Smooth muscle cell (in vitro differentiated cells): Measurements from ENCODE around the gene MED26. TPM values are rescaled to one million over a fixed set of nuclear protein-coding genes. Genes with fewer than 3 reads are reported as not detected.
"Not testable (repeated sequence)": the region's sequence is repeated elsewhere in the genome, so short reads cannot be mapped to it uniquely, and the experiment has no call there.

ENCODE experiments used
- DNase-seq: peaks from one replicate; lab custom pipeline; 2025; ENCODE audit not compliant: unreplicated experiment; lab: John Stamatoyannopoulos, UW
- H2AFZ ChIP-seq: fragments of 200-600 bp; sonication (generic); 2 replicates; pipeline ENCODE4 v1.6.0; 2016; ENCODE audit warnings: antibody characterized with exemption, low read depth, mild to moderate bottlenecking
- H3F3A ChIP-seq: fragments of 200-600 bp; sonication (generic); 2 replicates; pipeline ENCODE4 v1.6.0; 2017; ENCODE audit warnings: antibody characterized with exemption, low read depth
- H3K27ac ChIP-seq: fragments of 200-600 bp; sonication (generic); 2 replicates; pipeline ENCODE4 v1.5.1; 2016; ENCODE audit warnings: low read depth, mild to moderate bottlenecking
- H3K27me3 ChIP-seq: fragments of 200-600 bp; sonication (generic); 2 replicates; pipeline ENCODE4 v1.6.1; 2016; ENCODE audit warnings: low read depth, mild to moderate bottlenecking
- H3K36me3 ChIP-seq: fragments of 200-600 bp; sonication (generic); 2 replicates; pipeline ENCODE4 v1.5.1; 2016; ENCODE audit warnings: low read depth
- H3K4me1 ChIP-seq: fragments of 200-600 bp; sonication (generic); 2 replicates; pipeline ENCODE4 v1.5.1; 2016; ENCODE audit warnings: low read depth
- H3K4me2 ChIP-seq: fragments of 200-600 bp; sonication (generic); 2 replicates; pipeline ENCODE4 v1.6.0; 2016; ENCODE audit warnings: mild to moderate bottlenecking
- H3K4me3 ChIP-seq: fragments of 200-600 bp; sonication (generic); 2 replicates; pipeline ENCODE4 v1.5.1; 2016; ENCODE audit warnings: mild to moderate bottlenecking
- H3K79me2 ChIP-seq: fragments of 200-600 bp; sonication (generic); 2 replicates; pipeline ENCODE4 v1.6.0; 2016; ENCODE audit warnings: low read depth, mild to moderate bottlenecking
- H3K9ac ChIP-seq: fragments of 200-600 bp; sonication (generic); 2 replicates; pipeline ENCODE4 v1.6.0; 2016; ENCODE audit warnings: low read depth
- H3K9me3 ChIP-seq: fragments of 200-600 bp; sonication (generic); replicated peaks from 2 replicates; pipeline ENCODE4 v1.5.1; 2016; ENCODE audit warnings: low read depth
- H4K20me1 ChIP-seq: fragments of 200-600 bp; sonication (generic); 2 replicates; pipeline ENCODE4 v1.6.0; 2016; ENCODE audit warnings: low read depth
- WGBS: methylation state at CpG from one replicate; pipeline ENCODE4 v1.1.7; 2016; ENCODE audit warnings: low lambda C conversion rate; 5-methylcytosine and 5-hydroxymethylcytosine counted together
- polyA plus RNA-seq: library from polyadenylated mRNA; unstranded; fragments of >200 nt; fragmentation: Nextera tagmentation; extraction: Ambion mirVana; gene quantifications from 2 replicates; pipeline ENCODE4 v1.2.1, GENCODE V29; 2016
- total RNA-seq: library from RNA; depleted of rRNA; stranded (reverse); fragments of >200 nt; gene quantifications from 2 replicates; pipeline ENCODE4 v1.2.3, GENCODE V29; 2014
- TF ChIP-seq, protein P1 (sequence below): fragments of 200-600 bp; sonication (generic); IDR thresholded peaks from 2 replicates; pipeline ENCODE4 v1.5.1; 2017; ENCODE audit warnings: borderline replicate concordance, mild to moderate bottlenecking, antibody characterized with exemption; ENCODE audit not compliant: insufficient read depth, poor library complexity, severe bottlenecking

Gene MED26
- total and polyA plus RNA-seq, 2 experiments from 2014 or later = 6.3 to 9.6 TPM

GRCh38 chr19:16562608-16563025 lies 65.4 kb downstream of the MED26 start:
- no peak overlapping the region for H3K4me3 ChIP-seq
- no peaks in the 10 kb centered on the region for H3K79me2 ChIP-seq
- no peaks in the 10 kb centered on the region for H3K4me1 ChIP-seq
- H3K9ac ChIP-seq = no peak overlapping the region
- H3K27ac ChIP-seq = no peak overlapping the region
- H3F3A ChIP-seq = no peaks in the 10 kb centered on the region
- peaks cover 7% of the 10 kb centered on the region for H4K20me1 ChIP-seq
- H3K36me3 ChIP-seq = peaks cover 17% of the 10 kb centered on the region
- H2AFZ ChIP-seq = no peak overlapping the region
- no peak for DNase-seq
- 97% methylated on average over 6 of the region's 6 CpGs for WGBS
- no peak overlapping the region for H3K4me2 ChIP-seq
- H3K27me3 ChIP-seq = no peaks in the 10 kb centered on the region
- H3K9me3 ChIP-seq = no peaks in the 10 kb centered on the region
- TF ChIP-seq, protein P1, sequence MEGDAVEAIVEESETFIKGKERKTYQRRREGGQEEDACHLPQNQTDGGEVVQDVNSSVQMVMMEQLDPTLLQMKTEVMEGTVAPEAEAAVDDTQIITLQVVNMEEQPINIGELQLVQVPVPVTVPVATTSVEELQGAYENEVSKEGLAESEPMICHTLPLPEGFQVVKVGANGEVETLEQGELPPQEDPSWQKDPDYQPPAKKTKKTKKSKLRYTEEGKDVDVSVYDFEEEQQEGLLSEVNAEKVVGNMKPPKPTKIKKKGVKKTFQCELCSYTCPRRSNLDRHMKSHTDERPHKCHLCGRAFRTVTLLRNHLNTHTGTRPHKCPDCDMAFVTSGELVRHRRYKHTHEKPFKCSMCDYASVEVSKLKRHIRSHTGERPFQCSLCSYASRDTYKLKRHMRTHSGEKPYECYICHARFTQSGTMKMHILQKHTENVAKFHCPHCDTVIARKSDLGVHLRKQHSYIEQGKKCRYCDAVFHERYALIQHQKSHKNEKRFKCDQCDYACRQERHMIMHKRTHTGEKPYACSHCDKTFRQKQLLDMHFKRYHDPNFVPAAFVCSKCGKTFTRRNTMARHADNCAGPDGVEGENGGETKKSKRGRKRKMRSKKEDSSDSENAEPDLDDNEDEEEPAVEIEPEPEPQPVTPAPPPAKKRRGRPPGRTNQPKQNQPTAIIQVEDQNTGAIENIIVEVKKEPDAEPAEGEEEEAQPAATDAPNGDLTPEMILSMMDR = no peak

DNA sequence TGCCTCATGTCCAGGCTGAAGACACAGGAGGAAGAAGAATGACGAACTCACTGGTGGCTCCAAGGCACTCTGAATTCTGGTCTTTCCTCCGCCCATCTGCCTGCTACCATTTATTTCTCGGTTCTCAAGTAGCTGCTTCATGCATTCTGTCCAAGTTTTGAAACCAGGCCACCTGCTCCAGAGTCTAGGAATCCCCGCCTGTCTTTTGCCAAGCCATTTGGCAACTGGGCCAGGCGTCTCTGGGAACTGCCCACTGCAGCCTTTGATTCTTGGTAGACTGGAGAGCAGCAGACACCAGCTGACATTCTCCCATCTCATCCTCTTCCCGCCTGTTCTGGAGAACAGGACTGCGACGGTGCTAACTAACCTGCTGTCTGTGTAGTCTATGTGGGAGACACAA lies 66.6 kb downstream of the MED26 start:
- Histone ChIP-seq H3K9ac (no peak overlapping the region), H3K4me2 (no peak overlapping the region), H3K27ac (no peak overlapping the region), H4K20me1 (peaks cover 7% of the 10 kb centered on the region), H3K36me3 (peaks cover 12% of the 10 kb centered on the region), H3K27me3 (no peaks in the 10 kb centered on the region), H3K79me2 (no peaks in the 10 kb centered on the region), H3K4me1 (no peaks in the 10 kb centered on the region), H2AFZ (no peak overlapping the region), H3K4me3 (no peak overlapping the region), H3K9me3 (no peaks in the 10 kb centered on the region), H3F3A (no peaks in the 10 kb centered on the region)
- TF ChIP-seq, protein P1 = no peak
- 97% methylated on average over 8 of the region's 8 CpGs for WGBS
- DNase-seq = no peak

GRCh38 chr19:16559780-16560276 lies 68.2 kb downstream of the MED26 start:
- H3K36me3 ChIP-seq = peaks cover 7% of the 10 kb centered on the region
- no peaks in the 10 kb centered on the region for H3K79me2 ChIP-seq
- no peak overlapping the region for H3K27ac ChIP-seq
- no peaks in the 10 kb centered on the region for H3K4me1 ChIP-seq
- TF ChIP-seq, protein P1 = no peak
- H3K4me3 ChIP-seq = no peak overlapping the region
- no peaks in the 10 kb centered on the region for H3F3A ChIP-seq
- no peaks in the 10 kb centered on the region for H3K27me3 ChIP-seq
- DNase-seq = no peak
- H3K4me2 ChIP-seq = no peak overlapping the region
- H4K20me1 ChIP-seq = peaks cover 5% of the 10 kb centered on the region
- 86% methylated on average over 10 of the region's 10 CpGs for WGBS
- H2AFZ ChIP-seq = no peak overlapping the region
- no peak overlapping the region for H3K9ac ChIP-seq
- H3K9me3 ChIP-seq = no peaks in the 10 kb centered on the region

GRCh38 chr19:16554776-16555175 lies 73.2 kb downstream of the MED26 start:
- Histone ChIP-seq H3K4me1 (no peaks in the 10 kb centered on the region), H3K27me3 (no peaks in the 10 kb centered on the region), H3K79me2 (no peaks in the 10 kb centered on the region), H3K27ac (no peak overlapping the region), H2AFZ (no peak overlapping the region), H3F3A (peaks cover 4% of the 10 kb centered on the region), H3K4me2 (no peak overlapping the region), H3K9ac (no peak overlapping the region), H3K9me3 (no peaks in the 10 kb centered on the region), H3K4me3 (no peak overlapping the region), H4K20me1 (peaks cover 9% of the 10 kb centered on the region), H3K36me3 (peaks cover 3% of the 10 kb centered on the region)
- TF ChIP-seq, protein P1 = no peak
- DNase-seq = no peak
- 93% methylated on average over 8 of the region's 8 CpGs for WGBS

DNA sequence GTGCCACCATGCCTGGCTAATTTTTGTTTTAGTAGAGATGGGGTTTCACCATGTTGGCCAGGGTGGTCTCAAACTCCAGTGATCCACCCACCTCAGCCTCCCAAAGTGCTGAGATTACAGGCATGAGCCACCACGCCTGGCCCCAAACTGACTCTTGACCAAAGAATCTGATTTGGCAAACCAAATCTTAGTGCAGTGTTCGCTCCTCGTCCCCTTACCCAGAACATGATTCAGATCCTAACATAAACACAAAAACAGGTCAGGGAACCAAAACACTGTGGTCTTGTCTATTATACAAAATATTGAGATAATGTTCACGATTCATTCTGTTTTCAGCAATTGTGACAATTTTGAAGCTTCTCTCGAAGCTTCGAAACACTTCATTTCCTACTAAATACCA lies 76.1 kb downstream of the MED26 start:
- not testable (repeated sequence) for H3K36me3 ChIP-seq, H3K27ac ChIP-seq, H3K4me2 ChIP-seq, H3K79me2 ChIP-seq, H2AFZ ChIP-seq, H3K4me3 ChIP-seq, H3K27me3 ChIP-seq, H3K4me1 ChIP-seq, H4K20me1 ChIP-seq, H3K9me3 ChIP-seq, DNase-seq, H3K9ac ChIP-seq
- peaks cover 10% of the 10 kb centered on the region for H3F3A ChIP-seq
- WGBS = 92% methylated on average over 6 of the region's 6 CpGs
